IMR-90 (cell line): Measurements from ENCODE around the gene SBF1. TPM values are rescaled to one million over a fixed set of nuclear protein-coding genes. Genes with fewer than 3 reads are reported as not detected.

Experiments used
- RAD21 ChIP-seq: IDR thresholded peaks from 2 replicates; pipeline ENCODE4 v1.6.1; 2012; ENCODE audit warnings: low read length, improper control_type of control experiment
- USF2 ChIP-seq: fragments of 150-350 bp; IDR thresholded peaks from 2 replicates; pipeline ENCODE4 v1.6.1; 2017; ENCODE audit warnings: mild to moderate bottlenecking, antibody characterized with exemption, low read length, low read depth
- polyA plus RNA-seq, 3 experiments: library from polyadenylated mRNA; depleted of rRNA; stranded (reverse); fragments of >200 nt; gene quantifications; 2 replicates each; pipeline ENCODE4 v1.2.3, GENCODE V29; 2012; ENCODE audit warnings: low replicate concordance in 1 of 3
- total RNA-seq: library from RNA; depleted of rRNA; stranded (reverse); fragments of >200 nt; gene quantifications from 2 replicates; pipeline ENCODE4 v1.2.3, GENCODE V29; 2012

The SBF1 gene
- total and polyA plus RNA-seq, 2 of the 4 experiments (the other 2 are of a cell fraction) = 21.5 to 33.2 TPM

GRCh38 chr22:50482107-50483074 is 7.6 kb upstream of the SBF1 start (continued):
- TF ChIP-seq USF2 (peak; percentile 64), RAD21 (no peak)
